ENCODE measurements around the gene FRMD4A. TPM values are rescaled to one million over a fixed set of nuclear protein-coding genes. Genes with fewer than 3 reads are reported as not detected.

FRMD4A gene
- total RNA-seq, 1 experiment from 2014 or later = 19.6 TPM

DNA sequence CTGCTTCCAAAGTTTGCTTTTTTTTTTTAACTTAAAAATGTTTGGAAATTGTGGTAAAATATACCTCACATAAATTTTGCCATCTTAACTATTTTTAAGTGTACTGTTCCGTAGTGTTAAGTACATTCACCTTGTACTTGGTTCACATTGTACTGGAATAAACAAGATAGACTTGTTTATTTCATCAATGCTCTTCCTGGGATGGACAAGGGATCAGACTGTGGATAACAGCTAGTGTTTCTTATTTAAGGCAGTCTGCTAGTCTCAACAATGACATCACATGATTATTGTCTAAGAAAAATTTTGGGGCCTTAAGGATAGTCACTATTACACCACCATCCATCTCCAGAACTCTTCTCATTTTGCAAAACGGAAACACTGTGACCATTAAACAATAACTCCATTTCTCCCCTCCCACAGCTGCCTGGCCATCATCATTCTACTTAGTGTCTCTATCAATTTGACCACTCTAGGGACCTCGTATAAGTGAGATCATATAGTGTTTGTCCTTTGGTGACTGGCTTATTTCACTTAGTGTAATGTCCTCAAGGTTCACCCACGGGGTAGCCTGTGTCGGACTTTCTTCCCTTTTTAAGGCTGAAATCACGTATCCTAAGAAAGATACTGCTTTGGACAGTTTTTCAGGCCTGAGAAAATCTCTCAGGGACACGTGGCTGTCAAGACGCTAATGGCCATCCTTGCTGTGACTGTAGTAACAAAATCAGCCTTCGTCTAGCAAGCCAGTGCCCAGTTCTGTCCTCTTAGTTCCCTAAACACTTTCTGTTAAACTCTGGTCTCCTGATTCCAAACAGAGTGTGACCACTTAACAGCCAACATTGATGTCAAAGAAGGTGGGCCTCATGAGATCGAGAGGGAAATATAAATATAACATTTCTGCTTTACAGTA is 305.2 kb downstream of the FRMD4A start:
- H3K9me3 Mint-ChIP-seq = no peaks in the 10 kb centered on the region
- no CpG with 5 or more reads among the region's 10 CpGs for WGBS (ENCODE audit: extremely low coverage, insufficient read length, low lambda C conversion rate)
- Histone ChIP-seq H3K9ac (ENCODE audit: extremely low read depth, insufficient read length, low read length) (no peak overlapping the region), H3K79me2 (ENCODE audit: insufficient read depth, low read length) (no peaks in the 10 kb centered on the region), H3K27me3 (ENCODE audit: insufficient read depth, low read length) (no peaks in the 10 kb centered on the region), H4K91ac (ENCODE audit: insufficient read length, low read depth, low read length) (no peak overlapping the region), H2AK5ac (ENCODE audit: insufficient read length, low read length) (no peak overlapping the region), H4K5ac (ENCODE audit: insufficient read length, low read depth, low read length) (no peak overlapping the region), H2AFZ (ENCODE audit: low read length) (no peak overlapping the region), H3K4me2 (ENCODE audit: insufficient read depth, insufficient read length, low read length) (no peak overlapping the region), H2BK5ac (ENCODE audit: insufficient read length, low read length) (no peak overlapping the region), H3K23me2 (ENCODE audit: insufficient read length, low read depth, low read length, poor library complexity, severe bottlenecking) (no peaks in the 10 kb centered on the region), H3K79me1 (ENCODE audit: insufficient read depth, low read depth, low read length, poor library complexity, severe bottlenecking) (no peaks in the 10 kb centered on the region), H3K18ac (ENCODE audit: insufficient read length, low read depth, low read length) (no peak overlapping the region), H3K14ac (ENCODE audit: insufficient read depth, low read length) (no peak overlapping the region), H3K23ac (ENCODE audit: insufficient read length, low read depth, low read length) (no peak overlapping the region), H3T11ph (ENCODE audit: low read length) (no peak overlapping the region), H3K4me1 (ENCODE audit: insufficient read depth, low read length) (no peaks in the 10 kb centered on the region; the same call in 1 of the 2 replicates), H3K27ac (ENCODE audit: insufficient read length, low read depth, low read length) (no peak overlapping the region), H3K9me3 (ENCODE audit: control insufficient read depth, low read depth, low read length) (no peaks in the 10 kb centered on the region), H2BK20ac (ENCODE audit: low read depth, low read length, poor library complexity, severe bottlenecking) (no peak overlapping the region), H4K8ac (replicated peaks; ENCODE audit: insufficient read length, low read depth, low read length) (no peak overlapping the region), H2BK12ac (ENCODE audit: insufficient read length, low read depth, low read length) (no peak overlapping the region), H2BK15ac (ENCODE audit: low read depth, low read length) (no peak overlapping the region), H2BK120ac (ENCODE audit: low read depth, low read length, poor library complexity, severe bottlenecking) (no peak overlapping the region), H3K56ac (ENCODE audit: insufficient read length, low read depth, low read length) (no peak overlapping the region), H4K20me1 (ENCODE audit: control insufficient read depth, insufficient read depth, insufficient read length) (no peaks in the 10 kb centered on the region), H3K4ac (ENCODE audit: low read depth, low read length) (no peak overlapping the region)
- H3K36me3 Mint-ChIP-seq (ENCODE audit: insufficient read depth in 1 of 3, low read depth in 3 of 3) = no peaks in the 10 kb centered on the region
- peaks cover 7% of the 10 kb centered on the region for H3K27me3 Mint-ChIP-seq (ENCODE audit: low read depth)
- no peak overlapping the region for H3K4me3 Mint-ChIP-seq
- H3K4me1 Mint-ChIP-seq = peaks cover 2 to 3% of the 10 kb centered on the region in 2 experiments; a peak in 2 of 4 replicates
- DNase-seq = no peak
- no peak overlapping the region for H3K27ac Mint-ChIP-seq
- TF ChIP-seq, protein P1, sequence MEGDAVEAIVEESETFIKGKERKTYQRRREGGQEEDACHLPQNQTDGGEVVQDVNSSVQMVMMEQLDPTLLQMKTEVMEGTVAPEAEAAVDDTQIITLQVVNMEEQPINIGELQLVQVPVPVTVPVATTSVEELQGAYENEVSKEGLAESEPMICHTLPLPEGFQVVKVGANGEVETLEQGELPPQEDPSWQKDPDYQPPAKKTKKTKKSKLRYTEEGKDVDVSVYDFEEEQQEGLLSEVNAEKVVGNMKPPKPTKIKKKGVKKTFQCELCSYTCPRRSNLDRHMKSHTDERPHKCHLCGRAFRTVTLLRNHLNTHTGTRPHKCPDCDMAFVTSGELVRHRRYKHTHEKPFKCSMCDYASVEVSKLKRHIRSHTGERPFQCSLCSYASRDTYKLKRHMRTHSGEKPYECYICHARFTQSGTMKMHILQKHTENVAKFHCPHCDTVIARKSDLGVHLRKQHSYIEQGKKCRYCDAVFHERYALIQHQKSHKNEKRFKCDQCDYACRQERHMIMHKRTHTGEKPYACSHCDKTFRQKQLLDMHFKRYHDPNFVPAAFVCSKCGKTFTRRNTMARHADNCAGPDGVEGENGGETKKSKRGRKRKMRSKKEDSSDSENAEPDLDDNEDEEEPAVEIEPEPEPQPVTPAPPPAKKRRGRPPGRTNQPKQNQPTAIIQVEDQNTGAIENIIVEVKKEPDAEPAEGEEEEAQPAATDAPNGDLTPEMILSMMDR (conservative IDR thresholded peaks at IDR 0.05) = no peak

All from H9 (cell line).